ENCODE results near the gene COL3A1.

COL3A1 gene

DNA sequence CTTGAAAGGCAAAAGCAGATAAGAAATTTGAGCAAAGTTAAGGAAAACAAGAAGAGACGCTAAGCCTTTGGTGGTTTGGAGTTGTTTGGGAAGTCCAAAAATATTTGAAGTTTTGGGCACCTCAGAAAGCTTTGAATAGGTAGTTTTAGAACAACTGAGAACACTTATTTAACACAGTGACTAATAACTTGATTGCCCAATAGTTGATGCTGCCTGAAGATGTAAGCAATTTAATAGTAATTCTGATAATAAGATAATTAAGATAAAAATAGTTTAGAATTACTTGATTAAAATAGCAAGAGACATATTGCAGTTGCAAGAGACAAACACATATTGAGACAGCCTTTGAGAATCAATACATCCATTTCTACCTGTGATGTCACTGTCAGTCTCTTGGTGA, 16.5 kb upstream of the COL3A1 start:
- peak overlapping the region; percentile 12 for H2AFZ ChIP-seq (ENCODE audit: low read length, unreplicated experiment)
- H3K79me2 ChIP-seq (ENCODE audit: control insufficient read depth, insufficient read depth, low read length, unreplicated experiment): no peaks in the 10 kb centered on the region
- H3K27me3 ChIP-seq (ENCODE audit: insufficient read depth, low read length): no peaks in the 10 kb centered on the region

DNA sequence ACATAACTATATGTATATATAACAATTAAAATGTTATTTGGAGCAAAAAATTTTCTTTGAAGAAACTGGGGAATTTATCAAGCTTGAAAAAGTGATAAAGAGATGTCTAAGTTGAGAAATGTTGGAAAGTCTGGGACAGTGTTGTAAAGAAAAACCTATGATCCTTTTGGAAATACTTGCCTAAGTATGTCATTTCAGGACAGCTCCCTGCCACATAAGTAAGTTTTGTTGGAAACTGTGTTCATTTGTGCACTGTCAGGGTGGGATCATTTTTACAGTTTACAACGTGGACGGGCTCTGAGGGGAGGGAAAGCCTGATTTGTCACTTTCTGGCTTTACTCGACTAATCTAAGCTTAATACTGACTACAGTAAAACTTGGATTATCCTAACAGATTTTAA, 10.4 kb upstream of the COL3A1 start:
- no peaks in the 10 kb centered on the region for H3K79me2 ChIP-seq (ENCODE audit: control insufficient read depth, insufficient read depth, low read length, unreplicated experiment)
- H3K27me3 ChIP-seq (ENCODE audit: insufficient read depth, low read length): no peaks in the 10 kb centered on the region
- no peak overlapping the region for H3K27ac ChIP-seq (ENCODE audit: low read depth, low read length)
- peaks cover 23% of the 10 kb centered on the region for H3K4me1 ChIP-seq (ENCODE audit: control insufficient read depth, insufficient read depth, low read length, unreplicated experiment)
- H3K4me3 ChIP-seq (ENCODE audit: low read depth, low read length): no peak overlapping the region
- no peak overlapping the region for H2AFZ ChIP-seq (ENCODE audit: low read length, unreplicated experiment)
- H3K36me3 ChIP-seq (ENCODE audit: insufficient read depth, low read length): no peaks in the 10 kb centered on the region

More for the DNA sequence above, 16.5 kb upstream of the COL3A1 start:
- Histone ChIP-seq H3K27ac (ENCODE audit: low read depth, low read length) (no peak overlapping the region), H3K4me3 (ENCODE audit: low read depth, low read length) (no peak overlapping the region), H3K4me1 (ENCODE audit: control insufficient read depth, insufficient read depth, low read length, unreplicated experiment) (no peaks in the 10 kb centered on the region), H3K36me3 (ENCODE audit: insufficient read depth, low read length) (no peaks in the 10 kb centered on the region)

- Histone ChIP-seq H3K4me3 (ENCODE audit: low read depth, low read length) (no peak overlapping the region), H3K36me3 (ENCODE audit: insufficient read depth, low read length) (no peaks in the 10 kb centered on the region), H3K27ac (ENCODE audit: low read depth, low read length) (no peak overlapping the region; the same call in 1 of the 2 replicates), H2AFZ (ENCODE audit: low read length, unreplicated experiment) (no peak overlapping the region), H3K27me3 (ENCODE audit: insufficient read depth, low read length) (no peaks in the 10 kb centered on the region), H3K79me2 (ENCODE audit: control insufficient read depth, insufficient read depth, low read length, unreplicated experiment) (no peaks in the 10 kb centered on the region), H3K4me1 (ENCODE audit: control insufficient read depth, insufficient read depth, low read length, unreplicated experiment) (peaks cover 31% of the 10 kb centered on the region)
Measured at GRCh38 chr2:188964976-188965546, 9.1 kb upstream of the COL3A1 start.

DNA sequence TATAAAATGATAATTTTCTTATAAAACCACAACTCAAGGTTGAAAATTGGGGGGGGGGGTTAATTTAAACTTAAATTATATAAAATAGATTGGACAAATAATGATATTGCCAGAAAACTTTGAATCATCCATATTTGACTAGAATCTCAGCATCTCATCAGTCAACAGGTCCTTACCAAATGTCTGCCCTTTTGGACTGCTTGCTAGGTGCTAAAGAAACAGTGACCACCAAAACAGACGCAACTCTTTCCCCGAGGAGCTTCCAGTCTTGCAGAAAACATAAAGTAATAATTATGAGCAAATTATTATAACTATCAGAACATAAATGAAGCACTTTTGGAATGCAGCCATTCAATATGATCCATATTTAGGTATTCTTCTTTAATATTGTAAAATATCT, 8.6 kb upstream of the COL3A1 start:
- Histone ChIP-seq H3K27me3 (ENCODE audit: insufficient read depth, low read length) (no peaks in the 10 kb centered on the region), H3K36me3 (ENCODE audit: insufficient read depth, low read length) (no peaks in the 10 kb centered on the region), H3K4me1 (ENCODE audit: control insufficient read depth, insufficient read depth, low read length, unreplicated experiment) (peaks cover 35% of the 10 kb centered on the region), H2AFZ (ENCODE audit: low read length, unreplicated experiment) (no peak overlapping the region), H3K79me2 (ENCODE audit: control insufficient read depth, insufficient read depth, low read length, unreplicated experiment) (no peaks in the 10 kb centered on the region), H3K27ac (ENCODE audit: low read depth, low read length) (peak overlapping the region; percentile 76), H3K4me3 (ENCODE audit: low read depth, low read length) (no peak overlapping the region)

DNA sequence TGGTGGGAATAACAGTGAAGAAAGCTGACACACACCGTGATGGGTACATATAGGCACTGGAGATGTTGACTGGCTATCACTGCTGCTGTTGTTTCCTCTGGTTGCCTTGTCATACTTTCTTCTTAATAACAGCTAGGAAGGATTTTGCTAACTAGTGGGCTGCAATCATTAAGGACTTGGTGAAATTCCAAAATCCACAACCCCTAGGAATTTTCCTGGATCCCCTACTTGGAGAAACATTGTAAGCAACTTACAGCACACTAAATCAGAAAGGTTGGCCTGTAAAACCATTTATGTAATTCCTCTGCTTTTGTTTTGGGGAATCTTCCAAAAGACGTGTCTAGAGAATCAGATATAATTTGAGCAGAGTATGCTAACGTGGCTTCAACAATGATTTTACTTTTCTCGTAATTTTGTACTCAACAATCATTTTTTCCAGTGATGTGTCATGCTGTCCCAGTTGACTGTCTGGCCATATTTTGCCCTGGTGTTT, 8.0 kb upstream of the COL3A1 start:
- H3K27ac ChIP-seq (ENCODE audit: low read depth, low read length): peak overlapping the region; percentile 76
- H3K27me3 ChIP-seq (ENCODE audit: insufficient read depth, low read length): no peaks in the 10 kb centered on the region
- H3K36me3 ChIP-seq (ENCODE audit: insufficient read depth, low read length): no peaks in the 10 kb centered on the region
- no peaks in the 10 kb centered on the region for H3K79me2 ChIP-seq (ENCODE audit: control insufficient read depth, insufficient read depth, low read length, unreplicated experiment)
- peak overlapping the region; percentile 41 for H2AFZ ChIP-seq (ENCODE audit: low read length, unreplicated experiment)
- peaks cover 40% of the 10 kb centered on the region for H3K4me1 ChIP-seq (ENCODE audit: control insufficient read depth, insufficient read depth, low read length, unreplicated experiment)
- no peak overlapping the region for H3K4me3 ChIP-seq (ENCODE audit: low read depth, low read length)

GRCh38 chr2:188966728-188967440, 7.3 kb upstream of the COL3A1 start:
- no peak overlapping the region for H2AFZ ChIP-seq (ENCODE audit: low read length, unreplicated experiment)
- no peaks in the 10 kb centered on the region for H3K79me2 ChIP-seq (ENCODE audit: control insufficient read depth, insufficient read depth, low read length, unreplicated experiment)
- peaks cover 48% of the 10 kb centered on the region for H3K4me1 ChIP-seq (ENCODE audit: control insufficient read depth, insufficient read depth, low read length, unreplicated experiment)
- H3K27me3 ChIP-seq (ENCODE audit: insufficient read depth, low read length): no peaks in the 10 kb centered on the region
- no peaks in the 10 kb centered on the region for H3K36me3 ChIP-seq (ENCODE audit: insufficient read depth, low read length)
- H3K27ac ChIP-seq (ENCODE audit: low read depth, low read length): peak overlapping the region; percentile 76
- H3K4me3 ChIP-seq (ENCODE audit: low read depth, low read length): no peak overlapping the region

DNA sequence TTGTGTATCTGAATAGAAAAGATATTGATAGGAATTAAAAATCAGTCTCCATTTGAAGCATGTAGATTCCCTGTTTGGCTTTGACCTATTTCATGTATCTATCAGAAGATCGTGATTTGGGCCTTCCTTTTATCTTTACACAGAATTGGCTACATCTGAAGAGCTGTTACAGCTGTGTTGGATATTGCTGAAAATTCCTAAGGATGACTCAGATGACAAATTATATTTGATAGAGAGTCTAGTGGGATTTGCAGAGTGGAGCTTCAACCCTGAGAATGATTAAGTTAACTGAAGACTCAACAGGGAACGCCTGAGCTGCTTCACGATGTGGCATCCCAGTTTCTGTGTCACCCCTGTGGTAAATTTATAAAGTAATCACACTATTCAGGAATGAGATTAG, 4.9 kb upstream of the COL3A1 start:
- Histone ChIP-seq H3K27ac (ENCODE audit: low read depth, low read length) (peak overlapping the region; percentile 78), H2AFZ (ENCODE audit: low read length, unreplicated experiment) (peak overlapping the region; percentile 69), H3K4me3 (ENCODE audit: low read depth, low read length) (peak overlapping the region; percentile 20)

GRCh38 chr2:188969651-188970050, 4.5 kb upstream of the COL3A1 start:
- Histone ChIP-seq H2AFZ (ENCODE audit: low read length, unreplicated experiment) (peak overlapping the region; percentile 16), H3K27me3 (ENCODE audit: insufficient read depth, low read length) (no peaks in the 10 kb centered on the region), H3K4me3 (ENCODE audit: low read depth, low read length) (peak overlapping the region; percentile 67), H3K4me1 (ENCODE audit: control insufficient read depth, insufficient read depth, low read length, unreplicated experiment) (peaks cover 53% of the 10 kb centered on the region), H3K27ac (ENCODE audit: low read depth, low read length) (peak overlapping the region; percentile 78), H3K36me3 (ENCODE audit: insufficient read depth, low read length) (no peaks in the 10 kb centered on the region), H3K79me2 (ENCODE audit: control insufficient read depth, insufficient read depth, low read length, unreplicated experiment) (peaks cover 14% of the 10 kb centered on the region)

More for the DNA sequence above, 4.9 kb upstream of the COL3A1 start:
- Histone ChIP-seq H3K79me2 (ENCODE audit: control insufficient read depth, insufficient read depth, low read length, unreplicated experiment) (peaks cover 9% of the 10 kb centered on the region), H3K36me3 (ENCODE audit: insufficient read depth, low read length) (no peaks in the 10 kb centered on the region), H3K4me1 (ENCODE audit: control insufficient read depth, insufficient read depth, low read length, unreplicated experiment) (peaks cover 53% of the 10 kb centered on the region), H3K27me3 (ENCODE audit: insufficient read depth, low read length) (no peaks in the 10 kb centered on the region)

GRCh38 chr2:188970211-188970610, 4.0 kb upstream of the COL3A1 start:
- Histone ChIP-seq H2AFZ (ENCODE audit: low read length, unreplicated experiment) (peak overlapping the region; percentile 16), H3K4me3 (ENCODE audit: low read depth, low read length) (peak overlapping the region; percentile 67), H3K27ac (ENCODE audit: low read depth, low read length) (peak overlapping the region; percentile 78), H3K4me1 (ENCODE audit: control insufficient read depth, insufficient read depth, low read length, unreplicated experiment) (peaks cover 50% of the 10 kb centered on the region), H3K79me2 (ENCODE audit: control insufficient read depth, insufficient read depth, low read length, unreplicated experiment) (peaks cover 19% of the 10 kb centered on the region), H3K27me3 (ENCODE audit: insufficient read depth, low read length) (no peaks in the 10 kb centered on the region), H3K36me3 (ENCODE audit: insufficient read depth, low read length) (no peaks in the 10 kb centered on the region)

DNA sequence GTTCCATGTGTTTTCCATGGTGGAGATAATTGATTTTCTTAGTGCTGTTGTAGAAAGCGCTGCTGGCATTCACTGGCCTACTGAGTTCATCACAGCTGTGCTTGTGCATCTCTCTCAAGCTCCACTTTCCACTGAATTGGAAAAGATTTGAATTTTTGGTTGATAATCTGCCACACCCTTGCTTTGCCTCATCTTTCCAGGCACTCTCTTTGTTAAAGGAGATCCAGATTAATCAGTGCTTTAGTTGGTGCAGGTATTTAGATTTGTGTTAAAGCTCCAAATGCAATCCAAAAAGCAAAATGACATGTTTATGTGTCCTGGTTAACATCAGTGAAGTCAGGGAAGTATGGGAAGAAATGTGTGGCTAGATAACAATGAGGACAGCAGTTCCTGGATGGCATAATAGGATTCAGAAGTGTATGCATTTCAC, 2.7 kb upstream of the COL3A1 start:
- Histone ChIP-seq H2AFZ (ENCODE audit: low read length, unreplicated experiment) (peak overlapping the region; percentile 58), H3K36me3 (ENCODE audit: insufficient read depth, low read length) (no peaks in the 10 kb centered on the region), H3K27ac (ENCODE audit: low read depth, low read length) (peak overlapping the region; percentile 78; the same call in 1 of the 2 replicates), H3K4me3 (ENCODE audit: low read depth, low read length) (peak overlapping the region; percentile 67; the same call in 1 of the 2 replicates), H3K27me3 (ENCODE audit: insufficient read depth, low read length) (no peaks in the 10 kb centered on the region), H3K4me1 (ENCODE audit: control insufficient read depth, insufficient read depth, low read length, unreplicated experiment) (peaks cover 44% of the 10 kb centered on the region), H3K79me2 (ENCODE audit: control insufficient read depth, insufficient read depth, low read length, unreplicated experiment) (peaks cover 32% of the 10 kb centered on the region)

DNA sequence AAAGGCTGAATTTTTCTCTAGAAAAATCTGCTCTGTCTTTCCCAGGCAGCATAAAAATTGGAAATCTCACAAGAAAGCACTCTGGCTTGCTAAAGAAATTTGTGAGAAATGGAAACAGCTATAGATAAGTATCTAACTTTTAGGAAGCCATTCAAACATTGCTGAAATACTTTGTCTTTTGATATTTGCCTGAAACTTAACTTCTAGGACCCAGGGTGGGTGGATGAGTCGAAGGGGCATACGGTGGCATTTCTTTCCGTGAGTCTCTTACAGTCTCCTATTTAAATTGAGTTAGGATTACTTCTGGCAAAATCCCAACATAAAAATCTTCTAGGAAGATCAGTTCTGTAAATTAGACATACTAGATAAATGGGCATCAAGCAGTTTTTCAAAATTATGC, 532 bp upstream of the COL3A1 start:
- Histone ChIP-seq H3K27me3 (ENCODE audit: insufficient read depth, low read length) (no peaks in the 10 kb centered on the region), H2AFZ (ENCODE audit: low read length, unreplicated experiment) (peak overlapping the region; percentile 77), H3K27ac (ENCODE audit: low read depth, low read length) (peak overlapping the region; percentile 94), H3K4me3 (ENCODE audit: low read depth, low read length) (peak overlapping the region; percentile 94), H3K36me3 (ENCODE audit: insufficient read depth, low read length) (no peaks in the 10 kb centered on the region), H3K79me2 (ENCODE audit: control insufficient read depth, insufficient read depth, low read length, unreplicated experiment) (peaks cover 54% of the 10 kb centered on the region), H3K4me1 (ENCODE audit: control insufficient read depth, insufficient read depth, low read length, unreplicated experiment) (peaks cover 39% of the 10 kb centered on the region)
